Right lobe of liver (tissue), 4 donors: ENCODE data around the gene B4GALNT3.

Experiments used
- CTCF ChIP-seq, 4 donors: fragments of 200-600 bp in 3 of 4; fragments of 450-650 bp in 1 of 4; IDR thresholded peaks; one replicate each; pipeline versions ENCODE4 v1.5.1 to v1.8.0; 2016 to 2022; ENCODE audit warnings: antibody characterized with exemption in 4 of 4, mild to moderate bottlenecking in 2 of 4
- POLR2A ChIP-seq: fragments of 450-650 bp; IDR thresholded peaks from one replicate; pipeline ENCODE4 v1.6.1; 2017; ENCODE audit warnings: antibody characterized with exemption, mild to moderate bottlenecking
- donor health status: DM: no; HTN: no; CAD: no.
- donor health status: DM: no; HTN: no; CAD: no.
- donor health status: DM: no; HTN: yes; CAD: no.

DNA sequence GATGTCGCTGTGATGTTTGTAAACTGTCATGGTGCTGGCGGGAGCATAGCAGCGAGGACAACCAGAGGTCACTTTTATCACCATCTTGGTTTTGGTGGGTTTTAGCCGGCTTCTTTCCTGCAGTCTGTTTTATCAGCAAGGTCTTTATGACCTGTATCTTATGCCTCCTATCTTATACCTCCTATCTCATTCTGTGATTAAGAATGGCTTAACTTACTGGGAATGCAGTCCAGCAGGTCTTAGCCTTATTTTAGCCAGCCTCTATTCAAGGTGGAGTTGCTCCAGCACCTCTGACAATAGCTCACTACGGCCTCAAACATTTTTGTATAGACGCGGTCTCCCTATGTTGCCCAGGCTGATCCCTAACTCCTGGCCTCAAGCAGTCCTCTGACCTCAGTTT is 53.7 kb downstream of the B4GALNT3 start:
- TF ChIP-seq CTCF (IDR thresholded peaks at IDR 0.05) (no peak), POLR2A (no peak)
